Keratinocyte (primary cell): ENCODE data around the gene PIM2.

Experiments
- CTCF ChIP-seq, 3 experiments: IDR thresholded peaks in 1 of 3; conservative IDR thresholded peaks in 1 of 3; optimal IDR thresholded peaks in 1 of 3; 2 replicates in 2 of 3; 3 replicates in 1 of 3; pipeline versions ENCODE3 to v1.5.1; 2011; ENCODE audit warnings: low read length in 3 of 3, mild to moderate bottlenecking in 3 of 3, moderate library complexity in 2 of 3, control low read depth in 1 of 3, inconsistent platforms in 1 of 3; ENCODE audit not compliant: insufficient read depth in 2 of 3; ENCODE audit errors: extremely low read depth in 1 of 3
- EZH2 ChIP-seq: IDR thresholded peaks from one replicate; pipeline ENCODE4 v1.6.1; 2012; ENCODE audit warnings: inconsistent platforms, mild to moderate bottlenecking, low read length, moderate library complexity

DNA sequence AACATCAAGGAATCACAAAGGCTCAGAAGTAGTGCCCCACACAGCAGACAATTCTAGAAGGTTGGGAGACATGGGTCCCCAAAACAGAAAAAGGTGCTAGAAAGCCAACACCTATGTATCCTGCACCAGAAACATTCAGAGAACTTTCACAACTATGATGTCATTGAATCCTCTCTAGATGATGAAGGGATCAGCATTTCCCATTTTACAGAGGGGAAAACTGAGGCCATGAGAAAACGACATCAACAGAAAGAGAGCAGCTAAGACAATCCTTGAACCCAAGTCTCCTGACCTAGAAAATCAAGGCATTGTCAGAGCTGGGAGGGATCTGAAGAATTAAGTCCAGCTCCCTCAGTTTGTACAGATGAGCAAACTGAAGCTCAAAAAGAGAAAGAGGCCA is 49.6 kb upstream of the PIM2 start:
- TF ChIP-seq CTCF (optimal IDR thresholded peaks at IDR 0.05 in 1 of 3, IDR thresholded peaks at IDR 0.05 in 1 of 3, conservative IDR thresholded peaks at IDR 0.05 in 1 of 3; ENCODE audit: extremely low read depth in 1 of 3, insufficient read depth in 2 of 3, low read length in 3 of 3) (no peak), EZH2 (no peak)
